MM.1S (cell line): ENCODE data around the gene SPRYD3.

Experiments
- DNase-seq: peaks from one replicate; pipeline ENCODE4 v3.0.0-alpha.2; 2015
- H2AFZ ChIP-seq: fragments of 300-600 bp; sonication (generic); 2 replicates; pipeline ENCODE4 v1.6.0; 2016; ENCODE audit warnings: antibody characterized with exemption, low read length
- H3F3A ChIP-seq: fragments of 300-600 bp; sonication (generic); 2 replicates; pipeline ENCODE4 v1.6.1; 2016; ENCODE audit warnings: mild to moderate bottlenecking, antibody characterized with exemption, low read length, moderate library complexity, mixed read lengths; ENCODE audit not compliant: insufficient read depth
- H3K27ac ChIP-seq: fragments of 300-600 bp; sonication (generic); 2 replicates; pipeline ENCODE4 v1.5.1; 2016; ENCODE audit warnings: mild to moderate bottlenecking, low read length
- H3K27me3 ChIP-seq: fragments of 300-600 bp; sonication (generic); replicated peaks from 2 replicates; pipeline ENCODE4 v1.6.0; 2016; ENCODE audit warnings: low read length; ENCODE audit not compliant: insufficient read depth
- H3K36me3 ChIP-seq: fragments of 300-600 bp; sonication (generic); replicated peaks from 2 replicates; pipeline ENCODE4 v1.6.1; 2016; ENCODE audit warnings: mild to moderate bottlenecking, low read length, mixed read lengths; ENCODE audit not compliant: insufficient read depth
- H3K4me1 ChIP-seq: fragments of 300-600 bp; sonication (generic); 2 replicates; pipeline ENCODE4 v1.6.1; 2016; ENCODE audit warnings: low read length, mixed read lengths
- H3K4me2 ChIP-seq: fragments of 300-600 bp; sonication (generic); 2 replicates; pipeline ENCODE4 v1.6.0; 2016; ENCODE audit warnings: low read depth, low read length
- H3K4me3 ChIP-seq: fragments of 300-600 bp; sonication (generic); 2 replicates; pipeline ENCODE4 v1.5.1; 2016; ENCODE audit warnings: low read length, mixed read lengths
- H3K79me2 ChIP-seq: fragments of 300-600 bp; sonication (generic); 2 replicates; pipeline ENCODE4 v1.6.1; 2016; ENCODE audit warnings: mixed run types, low read length, mixed read lengths
- H3K9ac ChIP-seq: fragments of 300-600 bp; sonication (generic); 2 replicates; pipeline ENCODE4 v1.6.1; 2016; ENCODE audit warnings: low read length, mixed read lengths
- H3K9me2 ChIP-seq: fragments of 300-600 bp; sonication (generic); replicated peaks from 2 replicates; pipeline ENCODE4 v1.6.1; 2016; ENCODE audit warnings: mild to moderate bottlenecking, low read length, mixed read lengths; ENCODE audit not compliant: insufficient read depth
- H3K9me3 ChIP-seq: fragments of 300-600 bp; sonication (generic); replicated peaks from 2 replicates; pipeline ENCODE4 v1.6.1; 2016; ENCODE audit warnings: mild to moderate bottlenecking, low read length, mixed read lengths; ENCODE audit not compliant: insufficient read depth
- H4K20me1 ChIP-seq: fragments of 300-600 bp; sonication (generic); 2 replicates; pipeline ENCODE4 v1.6.1; 2016; ENCODE audit warnings: mild to moderate bottlenecking, low read length, moderate library complexity, mixed read lengths; ENCODE audit not compliant: insufficient read depth
- EZH2 ChIP-seq: fragments of 300-600 bp; sonication (generic); optimal IDR thresholded peaks from 2 replicates; pipeline ENCODE3; 2017; ENCODE audit warnings: low read depth, mild to moderate bottlenecking, antibody characterized with exemption, low read length, mixed read lengths
- EZH2phosphoT487 ChIP-seq: fragments of 300-600 bp; sonication (generic); IDR thresholded peaks from 2 replicates; pipeline ENCODE4 v1.6.1; 2018; ENCODE audit warnings: antibody characterized with exemption, low read length
- TF ChIP-seq, protein P1 (sequence below): fragments of 300-600 bp; sonication (generic); IDR thresholded peaks from 2 replicates; pipeline ENCODE4 v1.5.1; 2016; ENCODE audit warnings: antibody characterized with exemption, low read length, mixed read lengths

Gene SPRYD3

DNA sequence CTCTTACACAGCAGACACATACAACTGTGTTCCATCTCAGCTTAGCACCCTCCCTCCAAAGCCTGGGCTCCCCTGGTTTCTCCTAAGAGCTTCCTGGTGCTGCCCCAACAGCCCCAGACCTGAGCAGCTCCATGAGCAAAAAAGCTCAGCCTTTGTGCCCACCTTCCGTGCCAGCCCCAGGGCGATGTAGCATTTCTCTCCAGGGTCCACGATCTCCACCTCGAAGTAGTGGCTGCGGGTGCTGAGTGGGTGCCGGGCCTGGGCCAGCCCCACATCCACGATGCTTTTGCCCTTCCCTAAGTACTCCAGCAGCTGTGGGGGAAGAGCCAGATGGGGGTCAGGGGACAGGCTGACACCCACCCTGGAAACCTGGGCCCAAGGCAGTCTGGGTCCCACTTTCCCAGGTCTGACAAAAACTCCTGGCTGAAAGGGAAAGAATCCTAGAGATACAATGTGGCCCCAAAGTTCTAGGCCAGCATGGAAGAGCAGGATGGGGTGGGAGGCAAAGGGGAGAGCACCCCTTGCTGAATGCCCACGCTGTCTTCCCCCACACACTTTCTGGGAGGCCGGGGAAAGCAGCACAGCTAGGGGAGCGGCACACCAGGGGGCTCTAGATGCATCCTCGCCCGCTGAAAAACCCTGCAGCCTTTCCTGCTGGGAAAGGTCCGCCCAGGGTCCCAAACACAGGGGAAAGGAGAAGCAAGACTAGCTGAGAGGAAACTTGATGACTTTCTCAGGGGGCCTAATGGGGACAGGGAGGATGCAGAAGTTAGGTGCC is 11.0 kb downstream of the SPRYD3 start:
- H3K9me2 ChIP-seq, result no peaks in the 10 kb centered on the region
- no peak overlapping the region for H3K27ac ChIP-seq

GRCh38 chr12:53067074-53067992 is 11.9 kb downstream of the SPRYD3 start:
- Histone ChIP-seq H3K27ac (no peak overlapping the region), H3K27me3 (no peaks in the 10 kb centered on the region), H3K4me1 (no peaks in the 10 kb centered on the region), H3K4me2 (no peak overlapping the region), H3K9ac (no peak overlapping the region), H3K4me3 (no peak overlapping the region), H3K79me2 (peaks cover 5% of the 10 kb centered on the region; the same call in 1 of the 2 replicates), H3K9me2 (no peaks in the 10 kb centered on the region), H3K36me3 (no peaks in the 10 kb centered on the region), H2AFZ (no peak overlapping the region), H4K20me1 (no peaks in the 10 kb centered on the region), H3K9me3 (no peaks in the 10 kb centered on the region), H3F3A (no peaks in the 10 kb centered on the region)
- DNase-seq, result no peak
- TF ChIP-seq, protein P1, sequence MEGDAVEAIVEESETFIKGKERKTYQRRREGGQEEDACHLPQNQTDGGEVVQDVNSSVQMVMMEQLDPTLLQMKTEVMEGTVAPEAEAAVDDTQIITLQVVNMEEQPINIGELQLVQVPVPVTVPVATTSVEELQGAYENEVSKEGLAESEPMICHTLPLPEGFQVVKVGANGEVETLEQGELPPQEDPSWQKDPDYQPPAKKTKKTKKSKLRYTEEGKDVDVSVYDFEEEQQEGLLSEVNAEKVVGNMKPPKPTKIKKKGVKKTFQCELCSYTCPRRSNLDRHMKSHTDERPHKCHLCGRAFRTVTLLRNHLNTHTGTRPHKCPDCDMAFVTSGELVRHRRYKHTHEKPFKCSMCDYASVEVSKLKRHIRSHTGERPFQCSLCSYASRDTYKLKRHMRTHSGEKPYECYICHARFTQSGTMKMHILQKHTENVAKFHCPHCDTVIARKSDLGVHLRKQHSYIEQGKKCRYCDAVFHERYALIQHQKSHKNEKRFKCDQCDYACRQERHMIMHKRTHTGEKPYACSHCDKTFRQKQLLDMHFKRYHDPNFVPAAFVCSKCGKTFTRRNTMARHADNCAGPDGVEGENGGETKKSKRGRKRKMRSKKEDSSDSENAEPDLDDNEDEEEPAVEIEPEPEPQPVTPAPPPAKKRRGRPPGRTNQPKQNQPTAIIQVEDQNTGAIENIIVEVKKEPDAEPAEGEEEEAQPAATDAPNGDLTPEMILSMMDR, result no peak
- TF ChIP-seq EZH2 (no peak), EZH2phosphoT487 (no peak)

More for the DNA sequence above, 11.0 kb downstream of the SPRYD3 start:
- Histone ChIP-seq H3K4me3 (no peak overlapping the region), H3K4me1 (no peaks in the 10 kb centered on the region), H3K27me3 (no peaks in the 10 kb centered on the region), H3K4me2 (no peak overlapping the region), H3K79me2 (peaks cover 5% of the 10 kb centered on the region; the same call in 1 of the 2 replicates), H3F3A (no peaks in the 10 kb centered on the region), H2AFZ (no peak overlapping the region), H3K9me3 (no peaks in the 10 kb centered on the region), H4K20me1 (no peaks in the 10 kb centered on the region), H3K36me3 (no peaks in the 10 kb centered on the region), H3K9ac (no peak overlapping the region)
- DNase-seq, result no peak
- TF ChIP-seq EZH2 (no peak), EZH2phosphoT487 (no peak)
- TF ChIP-seq, protein P1, result no peak

DNA sequence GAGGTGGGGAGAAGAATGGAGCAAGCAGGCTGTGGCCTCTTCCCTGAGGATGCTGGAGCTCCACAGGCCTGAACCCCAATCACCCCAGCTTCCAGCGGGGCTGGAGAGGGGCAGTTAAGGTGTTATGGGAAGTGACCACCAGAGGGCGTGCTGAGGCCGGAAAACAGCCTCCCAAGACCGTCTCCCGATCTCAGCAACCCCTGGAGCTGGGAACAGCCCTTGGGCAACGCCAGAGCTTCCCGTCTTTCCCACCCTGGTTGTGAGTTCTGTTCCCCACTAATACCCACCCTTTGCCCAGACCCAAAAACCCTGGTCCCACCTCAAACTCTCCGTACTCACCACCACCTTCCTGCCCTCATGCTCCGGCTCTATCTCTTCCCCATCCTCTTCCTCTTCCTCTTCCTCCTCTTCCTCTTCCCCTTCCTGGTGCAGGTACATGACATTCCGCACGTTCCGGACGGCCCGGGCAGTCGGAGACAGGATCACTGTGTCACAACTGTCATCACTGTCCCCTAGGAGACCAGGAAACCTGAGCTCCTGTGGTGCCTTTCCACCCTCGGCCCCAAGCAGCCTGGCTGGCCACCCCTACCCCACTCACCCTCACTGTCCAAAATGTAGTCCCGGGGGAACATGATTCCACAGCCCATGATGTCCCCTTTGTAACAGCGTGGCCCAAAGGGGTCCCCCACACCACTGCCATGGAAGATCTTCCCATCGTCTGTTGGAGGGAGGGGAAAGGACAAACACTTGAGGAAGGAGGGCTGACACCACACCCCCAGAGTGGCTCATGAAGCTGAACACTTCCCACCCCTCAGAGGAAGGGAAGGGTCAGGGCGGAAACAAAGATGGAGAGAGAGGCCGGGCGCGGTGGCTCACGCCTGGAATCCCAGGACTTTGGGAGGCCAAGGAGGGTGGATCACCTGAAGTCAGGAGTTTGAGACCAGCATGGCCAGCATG is 12.9 kb downstream of the SPRYD3 start:
- no peaks in the 10 kb centered on the region for H3K4me1 ChIP-seq
- H3K27ac ChIP-seq, result no peak overlapping the region
- H3K9me2 ChIP-seq, result no peaks in the 10 kb centered on the region
- no peaks in the 10 kb centered on the region for H4K20me1 ChIP-seq
- TF ChIP-seq, protein P1, result peak; percentile 83
- no peak for TF ChIP-seq EZH2phosphoT487
- TF ChIP-seq EZH2, result no peak
- no peaks in the 10 kb centered on the region for H3F3A ChIP-seq
- H3K36me3 ChIP-seq, result no peaks in the 10 kb centered on the region
- no peak overlapping the region for H3K9ac ChIP-seq
- no peak overlapping the region for H2AFZ ChIP-seq
- no peak overlapping the region for H3K4me3 ChIP-seq
- 0 out of 2 replicates have a peak, but pooled peaks cover under 1% of the 10 kb centered on the region for H3K27me3 ChIP-seq
- H3K4me2 ChIP-seq, result no peak overlapping the region
- no peaks in the 10 kb centered on the region for H3K9me3 ChIP-seq
- H3K79me2 ChIP-seq, result peaks cover 5% of the 10 kb centered on the region; the same call in 1 of the 2 replicates
- DNase-seq, result peak; percentile 42
